HL-60 (cell line): Measurements from ENCODE around the gene TBR1.

Experiments used
- DNase-seq, 2 experiments: peaks; one replicate each; pipeline ENCODE4 v3.0.0-alpha.2; 2010 to 2020; ENCODE audit warnings: low read depth in 1 of 2, low spot score in 1 of 2
- H3K27ac ChIP-seq: fragments of 250-450 bp; sonication (Bioruptor Pico); replicated peaks from 2 replicates; pipeline ENCODE4 v1.5.1; 2020; ENCODE audit warnings: mild to moderate bottlenecking, moderate library complexity
- H3K27me3 ChIP-seq: fragments of 250-450 bp; sonication (Bioruptor Pico); 2 replicates; pipeline ENCODE4 v1.5.1; 2021; ENCODE audit warnings: mild to moderate bottlenecking, moderate library complexity; ENCODE audit not compliant: insufficient read depth, poor library complexity, severe bottlenecking
- H3K4me3 ChIP-seq: replicated peaks from 2 replicates; pipeline ENCODE4 v1.5.1; 2011; ENCODE audit warnings: mild to moderate bottlenecking, control low read depth, low read length; ENCODE audit not compliant: insufficient read depth
- GABPA ChIP-seq: IDR thresholded peaks from 2 replicates; pipeline ENCODE4 v1.6.1; 2012; ENCODE audit warnings: low read depth
- POLR2AphosphoS5 ChIP-seq: IDR thresholded peaks from 2 replicates; pipeline ENCODE4 v1.6.1; 2012; ENCODE audit warnings: low read depth
- SPI1 ChIP-seq: IDR thresholded peaks from 2 replicates; pipeline ENCODE4 v1.6.1; 2012; ENCODE audit warnings: low read depth, mild to moderate bottlenecking, borderline replicate concordance
- TF ChIP-seq, protein P1 (sequence below): IDR thresholded peaks from one replicate; pipeline ENCODE4 v1.5.1; 2011; ENCODE audit warnings: low read length, control low read depth, inconsistent platforms; ENCODE audit not compliant: insufficient read depth
- TF ChIP-seq, protein P2 (sequence below): IDR thresholded peaks from 2 replicates; pipeline ENCODE4 v1.6.1; 2012; ENCODE audit warnings: low read depth; ENCODE audit not compliant: insufficient replicate concordance

Gene TBR1

DNA sequence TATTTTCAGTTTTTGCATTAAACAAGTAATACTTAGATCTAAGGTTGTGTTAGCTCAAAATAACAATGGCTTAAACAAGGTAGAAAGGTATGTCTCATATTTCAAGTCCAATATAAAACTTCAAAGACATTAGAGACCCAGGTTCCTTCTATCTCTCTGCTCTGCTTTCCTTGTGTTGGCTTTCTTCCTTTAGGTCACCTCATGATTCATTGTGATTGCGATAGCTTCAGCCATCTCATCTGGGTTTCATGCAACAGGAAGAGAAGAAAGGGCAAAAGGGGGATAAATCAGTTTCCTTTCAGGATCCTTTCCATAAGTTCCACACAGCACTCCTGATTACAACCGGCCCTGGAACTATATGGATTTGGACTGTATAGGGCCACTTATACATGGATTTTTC is 16.0 kb upstream of the TBR1 start:
- Histone ChIP-seq H3K27me3 (no peaks in the 10 kb centered on the region), H3K4me3 (no peak overlapping the region), H3K27ac (no peak overlapping the region)
- TF ChIP-seq, protein P1, sequence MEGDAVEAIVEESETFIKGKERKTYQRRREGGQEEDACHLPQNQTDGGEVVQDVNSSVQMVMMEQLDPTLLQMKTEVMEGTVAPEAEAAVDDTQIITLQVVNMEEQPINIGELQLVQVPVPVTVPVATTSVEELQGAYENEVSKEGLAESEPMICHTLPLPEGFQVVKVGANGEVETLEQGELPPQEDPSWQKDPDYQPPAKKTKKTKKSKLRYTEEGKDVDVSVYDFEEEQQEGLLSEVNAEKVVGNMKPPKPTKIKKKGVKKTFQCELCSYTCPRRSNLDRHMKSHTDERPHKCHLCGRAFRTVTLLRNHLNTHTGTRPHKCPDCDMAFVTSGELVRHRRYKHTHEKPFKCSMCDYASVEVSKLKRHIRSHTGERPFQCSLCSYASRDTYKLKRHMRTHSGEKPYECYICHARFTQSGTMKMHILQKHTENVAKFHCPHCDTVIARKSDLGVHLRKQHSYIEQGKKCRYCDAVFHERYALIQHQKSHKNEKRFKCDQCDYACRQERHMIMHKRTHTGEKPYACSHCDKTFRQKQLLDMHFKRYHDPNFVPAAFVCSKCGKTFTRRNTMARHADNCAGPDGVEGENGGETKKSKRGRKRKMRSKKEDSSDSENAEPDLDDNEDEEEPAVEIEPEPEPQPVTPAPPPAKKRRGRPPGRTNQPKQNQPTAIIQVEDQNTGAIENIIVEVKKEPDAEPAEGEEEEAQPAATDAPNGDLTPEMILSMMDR = no peak
- TF ChIP-seq POLR2AphosphoS5 (no peak), SPI1 (no peak), GABPA (no peak)
- TF ChIP-seq, protein P2, sequence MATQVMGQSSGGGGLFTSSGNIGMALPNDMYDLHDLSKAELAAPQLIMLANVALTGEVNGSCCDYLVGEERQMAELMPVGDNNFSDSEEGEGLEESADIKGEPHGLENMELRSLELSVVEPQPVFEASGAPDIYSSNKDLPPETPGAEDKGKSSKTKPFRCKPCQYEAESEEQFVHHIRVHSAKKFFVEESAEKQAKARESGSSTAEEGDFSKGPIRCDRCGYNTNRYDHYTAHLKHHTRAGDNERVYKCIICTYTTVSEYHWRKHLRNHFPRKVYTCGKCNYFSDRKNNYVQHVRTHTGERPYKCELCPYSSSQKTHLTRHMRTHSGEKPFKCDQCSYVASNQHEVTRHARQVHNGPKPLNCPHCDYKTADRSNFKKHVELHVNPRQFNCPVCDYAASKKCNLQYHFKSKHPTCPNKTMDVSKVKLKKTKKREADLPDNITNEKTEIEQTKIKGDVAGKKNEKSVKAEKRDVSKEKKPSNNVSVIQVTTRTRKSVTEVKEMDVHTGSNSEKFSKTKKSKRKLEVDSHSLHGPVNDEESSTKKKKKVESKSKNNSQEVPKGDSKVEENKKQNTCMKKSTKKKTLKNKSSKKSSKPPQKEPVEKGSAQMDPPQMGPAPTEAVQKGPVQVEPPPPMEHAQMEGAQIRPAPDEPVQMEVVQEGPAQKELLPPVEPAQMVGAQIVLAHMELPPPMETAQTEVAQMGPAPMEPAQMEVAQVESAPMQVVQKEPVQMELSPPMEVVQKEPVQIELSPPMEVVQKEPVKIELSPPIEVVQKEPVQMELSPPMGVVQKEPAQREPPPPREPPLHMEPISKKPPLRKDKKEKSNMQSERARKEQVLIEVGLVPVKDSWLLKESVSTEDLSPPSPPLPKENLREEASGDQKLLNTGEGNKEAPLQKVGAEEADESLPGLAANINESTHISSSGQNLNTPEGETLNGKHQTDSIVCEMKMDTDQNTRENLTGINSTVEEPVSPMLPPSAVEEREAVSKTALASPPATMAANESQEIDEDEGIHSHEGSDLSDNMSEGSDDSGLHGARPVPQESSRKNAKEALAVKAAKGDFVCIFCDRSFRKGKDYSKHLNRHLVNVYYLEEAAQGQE = no peak
- no peak for DNase-seq

DNA sequence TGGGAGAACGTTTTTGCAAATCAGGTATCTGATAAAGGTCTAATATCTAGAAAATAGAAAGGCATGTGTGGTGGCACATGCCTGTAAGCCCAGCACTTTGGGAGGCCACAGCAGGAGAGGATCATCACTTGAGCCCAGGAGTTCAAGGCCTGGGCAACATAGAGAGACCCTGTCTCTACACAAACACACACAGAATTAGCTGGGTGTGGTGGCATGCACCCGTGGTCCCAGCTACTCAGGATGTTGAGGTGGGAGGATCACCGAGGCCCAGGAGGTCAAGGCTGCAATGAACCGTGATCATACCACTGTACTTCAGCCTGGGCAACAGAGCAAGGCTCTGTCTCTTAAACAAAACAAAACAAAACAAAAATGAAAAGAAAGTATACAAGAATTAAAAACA is 13.8 kb upstream of the TBR1 start:
- no peak overlapping the region for H3K4me3 ChIP-seq
- no peak for DNase-seq
- no peak overlapping the region for H3K27ac ChIP-seq
- TF ChIP-seq SPI1 = no peak
- TF ChIP-seq POLR2AphosphoS5 = no peak
- no peak for TF ChIP-seq GABPA
- TF ChIP-seq, protein P2 = no peak
- TF ChIP-seq, protein P1 = no peak
- no peaks in the 10 kb centered on the region for H3K27me3 ChIP-seq

DNA sequence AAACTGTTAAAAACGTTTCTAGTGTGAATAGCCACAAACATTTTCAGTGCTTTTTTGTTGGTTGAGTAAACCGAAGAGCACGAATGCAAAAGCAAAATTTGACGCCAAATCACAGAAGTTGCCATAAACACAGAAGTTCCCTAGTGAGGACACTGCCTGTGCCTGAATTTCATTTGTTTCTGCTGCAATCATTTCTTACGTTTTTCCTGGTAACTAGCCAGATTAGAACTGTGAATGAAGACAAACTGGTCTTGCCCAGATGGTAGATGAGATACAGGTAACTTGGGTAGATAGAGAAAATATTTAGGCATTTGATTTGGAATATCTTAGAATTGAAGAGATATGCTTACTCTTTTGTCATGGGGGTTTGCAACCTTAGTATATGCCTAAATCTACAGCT is 9.8 kb upstream of the TBR1 start:
- DNase-seq = no peak
- TF ChIP-seq, protein P2 = no peak
- no peak for TF ChIP-seq POLR2AphosphoS5
- Histone ChIP-seq H3K27me3 (no peaks in the 10 kb centered on the region), H3K27ac (no peak overlapping the region), H3K4me3 (no peak overlapping the region)

DNA sequence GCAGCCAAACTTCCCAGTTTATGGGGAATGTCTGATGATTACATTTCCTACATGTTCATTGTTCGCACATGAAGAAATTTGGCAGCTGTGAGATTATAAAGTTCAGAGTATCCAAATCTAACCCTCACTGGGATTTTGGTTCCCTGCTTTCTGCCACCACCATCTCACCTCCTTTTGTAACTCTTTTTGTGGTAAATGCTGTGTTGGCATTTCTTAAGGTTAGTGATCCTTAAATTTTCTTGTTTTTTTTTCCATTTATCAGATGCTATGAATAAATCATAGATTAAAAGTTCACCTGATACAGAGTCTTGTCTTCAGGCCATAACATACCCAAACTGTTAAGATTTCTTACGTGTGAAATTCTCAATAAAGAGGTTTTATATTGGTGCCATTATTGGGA is 8.5 kb upstream of the TBR1 start:
- Histone ChIP-seq H3K4me3 (no peak overlapping the region), H3K27me3 (no peaks in the 10 kb centered on the region), H3K27ac (no peak overlapping the region)
- TF ChIP-seq, protein P2 = no peak
- TF ChIP-seq, protein P1 = no peak
- DNase-seq = no peak
